ENCODE results near the gene CORIN.
"Not testable (repeated sequence)": the region's sequence is repeated elsewhere in the genome, so short reads cannot be mapped to it uniquely, and the experiment has no call there.

Gene CORIN

GRCh38 chr4:47767956-47768355, 69.9 kb downstream of the CORIN start:
- DNase-seq (ENCODE audit: low read depth in 3 of 3), result not testable (repeated sequence)

- DNase-seq (ENCODE audit: low read depth in 3 of 3), result no peak
Measured at GRCh38 chr4:47763279-47763678, 74.6 kb downstream of the CORIN start.

GRCh38 chr4:47762376-47763266, 75.2 kb downstream of the CORIN start:
- no peak for DNase-seq (ENCODE audit: low read depth in 3 of 3)

- DNase-seq (ENCODE audit: low read depth in 3 of 3), result not testable (repeated sequence)
Measured at GRCh38 chr4:47753316-47753715, 84.6 kb downstream of the CORIN start.

- DNase-seq (ENCODE audit: low read depth in 3 of 3), result no peak
Measured at GRCh38 chr4:47752214-47752613, 85.7 kb downstream of the CORIN start.

- DNase-seq (ENCODE audit: low read depth in 3 of 3), result no peak
Measured at GRCh38 chr4:47750788-47751187, 87.1 kb downstream of the CORIN start.

- no peak for DNase-seq (ENCODE audit: low read depth in 3 of 3)
Measured at GRCh38 chr4:47749858-47750257, 88.0 kb downstream of the CORIN start.

GRCh38 chr4:47749060-47749459, 88.8 kb downstream of the CORIN start:
- DNase-seq (ENCODE audit: low read depth in 3 of 3), result no peak

GRCh38 chr4:47747846-47748494, 89.9 kb downstream of the CORIN start:
- no peak for DNase-seq (ENCODE audit: low read depth in 3 of 3)

GRCh38 chr4:47747211-47747610, 90.7 kb downstream of the CORIN start:
- no peak for DNase-seq (ENCODE audit: low read depth in 3 of 3)

- no peak for DNase-seq (ENCODE audit: low read depth in 3 of 3)
Measured at GRCh38 chr4:47746122-47746521, 91.7 kb downstream of the CORIN start.

- DNase-seq (ENCODE audit: low read depth in 3 of 3), result no peak
Measured at GRCh38 chr4:47744843-47745382, 93.0 kb downstream of the CORIN start.

GRCh38 chr4:47744253-47744652, 93.6 kb downstream of the CORIN start:
- no peak for DNase-seq (ENCODE audit: low read depth in 3 of 3)

- no peak for DNase-seq (ENCODE audit: low read depth in 3 of 3)
Measured at GRCh38 chr4:47741200-47741599, 96.7 kb downstream of the CORIN start.

- DNase-seq (ENCODE audit: low read depth in 3 of 3), result no peak
Measured at GRCh38 chr4:47737326-47737725, 100.5 kb downstream of the CORIN start.

GRCh38 chr4:47736555-47736954, 101.3 kb downstream of the CORIN start:
- DNase-seq (ENCODE audit: low read depth in 3 of 3), result no peak

GRCh38 chr4:47736146-47736545, 101.7 kb downstream of the CORIN start:
- no peak for DNase-seq (ENCODE audit: low read depth in 3 of 3)

- no peak for DNase-seq (ENCODE audit: low read depth in 3 of 3)
Measured at GRCh38 chr4:47733302-47734175, 104.3 kb downstream of the CORIN start.

- DNase-seq (ENCODE audit: low read depth in 3 of 3), result no peak
Measured at GRCh38 chr4:47731182-47731581, 106.7 kb downstream of the CORIN start.

- DNase-seq (ENCODE audit: low read depth in 3 of 3), result no peak
Measured at GRCh38 chr4:47729131-47729680, 108.7 kb downstream of the CORIN start.

GRCh38 chr4:47721892-47722575, 115.8 kb downstream of the CORIN start:
- no peak for DNase-seq (ENCODE audit: low read depth in 3 of 3)
